H1 (cell line): Measurements from ENCODE around the gene CCDC107. TPM values are rescaled to one million over a fixed set of nuclear protein-coding genes. Genes with fewer than 3 reads are reported as not detected.

ENCODE experiments used
- ASH2L ChIP-seq: fragments of 200-600, 300-600 bp; sonication (generic); IDR thresholded peaks from one replicate; pipeline ENCODE4 v1.7.1; 2017; ENCODE audit warnings: low read length
- BACH1 ChIP-seq: IDR thresholded peaks from 2 replicates; pipeline ENCODE4 v1.6.1; 2012; ENCODE audit warnings: low read length, improper control_type of control experiment
- CBX5 ChIP-seq: fragments of 300-800, 300-1000 bp; sonication (generic); IDR thresholded peaks from 2 replicates; pipeline ENCODE4 v1.7.1; 2016; ENCODE audit warnings: antibody characterized with exemption, low read length, low read depth
- EGR1 ChIP-seq: IDR thresholded peaks from 2 replicates; pipeline ENCODE4 v1.6.1; 2011; ENCODE audit warnings: low read depth, low read length, borderline replicate concordance
- JUN ChIP-seq: IDR thresholded peaks from 2 replicates; pipeline ENCODE4 v1.6.1; 2011; ENCODE audit warnings: low read depth, mild to moderate bottlenecking, improper control_type of control experiment, low read length
- JUND ChIP-seq: IDR thresholded peaks from 2 replicates; pipeline ENCODE4 v1.6.1; 2011; ENCODE audit warnings: mild to moderate bottlenecking, improper control_type of control experiment, low read length
- KDM4A ChIP-seq: IDR thresholded peaks from one replicate; pipeline ENCODE4 v1.7.1; 2012; ENCODE audit warnings: low read depth, mild to moderate bottlenecking, moderate library complexity, low read length, inconsistent platforms; ENCODE audit not compliant: severe bottlenecking
- NRF1 ChIP-seq: IDR thresholded peaks from 2 replicates; pipeline ENCODE4 v1.6.1; 2011; ENCODE audit warnings: mild to moderate bottlenecking, low read depth, low read length, improper control_type of control experiment
- POLR2A ChIP-seq, 2 experiments: IDR thresholded peaks; 1 replicate in 1 of 2; 2 replicates in 1 of 2; pipeline ENCODE4 v1.6.1; 2011; ENCODE audit warnings: low read depth in 2 of 2, low read length in 2 of 2, mild to moderate bottlenecking in 2 of 2; ENCODE audit errors: control extremely low read depth in 1 of 2
- RAD21 ChIP-seq, 2 experiments: IDR thresholded peaks in 1 of 2; conservative IDR thresholded peaks in 1 of 2; 2 replicates each; pipeline ENCODE4 v1.6.1; 2011; ENCODE audit warnings: low read depth in 2 of 2, low read length in 2 of 2, improper control_type of control experiment in 1 of 2, inconsistent platforms in 1 of 2, mild to moderate bottlenecking in 1 of 2, moderate library complexity in 1 of 2
- RFX5 ChIP-seq: IDR thresholded peaks from 2 replicates; pipeline ENCODE4 v1.6.1; 2011; ENCODE audit warnings: low read depth, low read length, improper control_type of control experiment, borderline replicate concordance
- RNF2 ChIP-seq: fragments of 200-900, 300-1000 bp; sonication (generic); IDR thresholded peaks from 2 replicates; pipeline ENCODE4 v1.7.1; 2016; ENCODE audit warnings: borderline replicate concordance, low read depth, mild to moderate bottlenecking, antibody characterized with exemption, low read length; ENCODE audit not compliant: poor library complexity, severe bottlenecking; ENCODE audit errors: missing control alignments
- SIX5 ChIP-seq: IDR thresholded peaks from 2 replicates; pipeline ENCODE4 v1.6.1; 2011; ENCODE audit warnings: mild to moderate bottlenecking, low read depth, low read length
- SP1 ChIP-seq: IDR thresholded peaks from 2 replicates; pipeline ENCODE4 v1.6.1; 2011; ENCODE audit warnings: low read depth, low read length
- SP4 ChIP-seq: IDR thresholded peaks from 2 replicates; pipeline ENCODE4 v1.6.1; 2012; ENCODE audit warnings: low read length, inconsistent platforms
- SRF ChIP-seq: IDR thresholded peaks from 2 replicates; pipeline ENCODE4 v1.6.1; 2011; ENCODE audit warnings: mild to moderate bottlenecking, low read depth, low read length, moderate library complexity
- SUZ12 ChIP-seq: fragments of 200-600 bp; sonication (generic); IDR thresholded peaks from 2 replicates; pipeline ENCODE4 v1.6.1; 2012; ENCODE audit warnings: mild to moderate bottlenecking, inconsistent platforms, low read length, moderate library complexity, mixed read lengths
- TAF1 ChIP-seq: IDR thresholded peaks from 2 replicates; pipeline ENCODE4 v1.6.1; 2011; ENCODE audit warnings: mild to moderate bottlenecking, low read depth, low read length
- TBP ChIP-seq: IDR thresholded peaks from 2 replicates; pipeline ENCODE4 v1.6.1; 2011; ENCODE audit warnings: low read depth, low read length, improper control_type of control experiment
- TEAD4 ChIP-seq: IDR thresholded peaks from 2 replicates; pipeline ENCODE4 v1.6.1; 2012; ENCODE audit warnings: low read depth, low read length, inconsistent platforms, mixed read lengths
- polyA plus RNA-seq, 7 experiments: library from polyadenylated mRNA; depleted of rRNA in 3 of 7; stranded (reverse) in 5 of 7; unstranded in 2 of 7; fragments of >200 nt in 5 of 7; fragments of 200-250 nt in 2 of 7; gene quantifications; 1 replicate in 5 of 7; 2 replicates in 1 of 7; 4 replicates in 1 of 7; pipeline versions ENCODE4 v1.2.1 to v1.2.3, GENCODE V29; 2011 to 2013; ENCODE audit warnings: missing spikeins in 2 of 7, mixed read lengths in 2 of 7
- total RNA-seq: library from RNA; stranded (reverse); fragmentation: NEBNext Ultra II Directional; extraction: Animal tissue kit (Norgen Biotek cat#: 25700); gene quantifications from 2 replicates; pipeline ENCODE4 v1.2.1, GENCODE V29; 2021
- TF ChIP-seq, protein P1 (sequence below): IDR thresholded peaks from 2 replicates; pipeline ENCODE4 v1.6.1; 2011; ENCODE audit warnings: low read depth, mild to moderate bottlenecking, low read length; ENCODE audit not compliant: insufficient read depth
- TF ChIP-seq, protein P2 (sequence below): IDR thresholded peaks from 2 replicates; pipeline ENCODE4 v1.6.1; 2012; ENCODE audit warnings: inconsistent platforms
- TF ChIP-seq, protein P3 (sequence below): IDR thresholded peaks from 2 replicates; pipeline ENCODE4 v1.6.1; 2011; ENCODE audit warnings: low read length, improper control_type of control experiment

The CCDC107 gene
- total and polyA plus RNA-seq, 2 of the 8 experiments (the other 6 are each of a cell fraction or from before 2014, with no cell fraction given), result 8.2 to 9.0 TPM

DNA sequence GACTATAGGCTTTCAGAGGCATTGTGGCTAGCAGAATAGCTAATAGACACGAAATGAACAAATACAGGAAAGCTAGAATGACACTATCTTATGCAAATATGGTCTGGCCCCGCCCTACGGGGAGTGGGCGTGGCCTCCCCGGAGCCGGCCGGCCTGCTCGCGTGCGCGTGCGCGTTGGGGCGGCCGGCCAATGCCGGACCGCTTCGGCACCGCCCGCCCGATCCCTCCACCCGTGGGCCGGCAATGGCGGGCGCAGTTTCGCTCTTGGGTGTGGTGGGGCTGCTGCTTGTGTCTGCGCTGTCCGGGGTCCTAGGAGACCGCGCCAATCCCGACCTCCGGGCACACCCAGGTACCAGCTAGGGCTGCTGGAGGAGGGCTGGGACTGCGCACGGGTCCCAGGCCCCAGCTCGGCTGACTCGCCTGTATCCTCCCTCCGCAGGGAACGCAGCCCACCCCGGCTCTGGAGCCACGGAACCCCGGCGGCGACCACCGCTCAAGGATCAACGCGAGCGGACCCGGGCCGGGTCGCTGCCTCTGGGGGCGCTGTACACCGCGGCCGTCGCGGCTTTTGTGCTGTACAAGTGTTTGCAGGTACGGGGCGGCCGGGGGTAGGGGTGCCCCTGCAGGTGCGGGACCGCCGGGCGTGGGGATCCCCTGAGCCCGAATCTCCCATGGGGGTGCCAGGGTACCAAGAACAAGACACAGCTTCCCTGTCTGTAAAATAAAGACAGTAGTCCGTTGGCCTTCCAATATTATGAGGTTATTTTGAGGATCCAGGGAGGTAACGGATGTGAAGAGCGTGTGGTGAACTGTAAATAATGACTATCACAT is at the start of gene CCDC107 (continued):
- TF ChIP-seq JUND (no peak), SIX5 (no peak), TBP (no peak), POLR2A (IDR thresholded peaks at IDR 0.05; ENCODE audit: control extremely low read depth in 1 of 2, low read depth in 2 of 2, low read length in 2 of 2) (peak; percentile 76 to 77), TEAD4 (no peak), CBX5 (no peak), SRF (no peak), KDM4A (peak; percentile 66), SUZ12 (no peak), JUN (no peak), RAD21 (IDR thresholded peaks at IDR 0.05 in 1 of 2, conservative IDR thresholded peaks at IDR 0.05 in 1 of 2; ENCODE audit: low read depth in 2 of 2, low read length in 2 of 2) (peak; percentile 55 to 69; a peak in 3 of 4 replicates), EGR1 (no peak), TAF1 (peak; percentile 65; the same call in 1 of the 2 replicates), SP1 (0 out of 2 replicates have a peak, but pooled peaks have one; percentile 41), RNF2 (no peak), ASH2L (peak; percentile 77), BACH1 (peak; percentile 71), RFX5 (no peak), NRF1 (peak; percentile 73), SP4 (no peak; the same call in 1 of the 2 replicates)
- TF ChIP-seq, protein P1, sequence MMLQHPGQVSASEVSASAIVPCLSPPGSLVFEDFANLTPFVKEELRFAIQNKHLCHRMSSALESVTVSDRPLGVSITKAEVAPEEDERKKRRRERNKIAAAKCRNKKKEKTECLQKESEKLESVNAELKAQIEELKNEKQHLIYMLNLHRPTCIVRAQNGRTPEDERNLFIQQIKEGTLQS, result no peak
- TF ChIP-seq, protein P2, sequence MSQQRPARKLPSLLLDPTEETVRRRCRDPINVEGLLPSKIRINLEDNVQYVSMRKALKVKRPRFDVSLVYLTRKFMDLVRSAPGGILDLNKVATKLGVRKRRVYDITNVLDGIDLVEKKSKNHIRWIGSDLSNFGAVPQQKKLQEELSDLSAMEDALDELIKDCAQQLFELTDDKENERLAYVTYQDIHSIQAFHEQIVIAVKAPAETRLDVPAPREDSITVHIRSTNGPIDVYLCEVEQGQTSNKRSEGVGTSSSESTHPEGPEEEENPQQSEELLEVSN, result no peak
- TF ChIP-seq, protein P3, sequence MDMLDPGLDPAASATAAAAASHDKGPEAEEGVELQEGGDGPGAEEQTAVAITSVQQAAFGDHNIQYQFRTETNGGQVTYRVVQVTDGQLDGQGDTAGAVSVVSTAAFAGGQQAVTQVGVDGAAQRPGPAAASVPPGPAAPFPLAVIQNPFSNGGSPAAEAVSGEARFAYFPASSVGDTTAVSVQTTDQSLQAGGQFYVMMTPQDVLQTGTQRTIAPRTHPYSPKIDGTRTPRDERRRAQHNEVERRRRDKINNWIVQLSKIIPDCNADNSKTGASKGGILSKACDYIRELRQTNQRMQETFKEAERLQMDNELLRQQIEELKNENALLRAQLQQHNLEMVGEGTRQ, result no peak
